Measurements from ENCODE around the gene KCND2. TPM values are rescaled to one million over a fixed set of nuclear protein-coding genes. Genes with fewer than 3 reads are reported as not detected.
"Not testable (repeated sequence)": the region's sequence is repeated elsewhere in the genome, so short reads cannot be mapped to it uniquely, and the experiment has no call there.

KCND2 gene
- total and polyA plus RNA-seq, 2 donors from 2014 or later, result 0.19 TPM; not detected in 1

DNA sequence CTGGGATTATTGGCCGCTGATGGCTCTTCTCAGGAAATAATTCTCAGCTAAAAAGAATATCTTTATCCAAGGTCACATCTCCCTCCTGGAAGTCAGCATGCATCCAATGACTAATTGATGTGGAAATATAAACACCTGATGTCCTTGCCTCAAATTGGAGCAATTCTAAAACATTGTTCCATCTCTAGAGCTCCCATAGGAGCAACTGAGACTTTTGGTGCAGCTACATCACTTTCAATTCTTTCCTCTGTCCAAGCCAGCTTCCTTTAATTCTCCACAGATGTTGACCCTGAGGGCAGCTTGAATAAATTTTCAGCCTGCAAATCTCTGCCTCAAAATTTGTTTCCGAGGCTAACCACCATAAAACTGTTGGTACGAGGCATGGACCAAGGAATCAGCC lies 43.9 kb upstream of the KCND2 start:
- DNase-seq (peak in 1 of 5 donors; percentile 10), FAIRE-seq (no peak)
- Histone ChIP-seq H3K27ac (ENCODE audit: low read depth in 2 of 2, low read length in 2 of 2) (no peak overlapping the region), H3K4me1 (ENCODE audit: control insufficient read depth in 2 of 3, insufficient read depth in 2 of 3, low read depth in 1 of 3, low read length in 3 of 3) (no peaks in the 10 kb centered on the region), H3K9ac (ENCODE audit: low read length in 3 of 3) (no peak overlapping the region), H3K36me3 (ENCODE audit: control insufficient read depth in 2 of 3, insufficient read depth in 3 of 3, low read length in 3 of 3) (no peaks in the 10 kb centered on the region), H3K4me3 (ENCODE audit: low read length in 3 of 3) (no peak overlapping the region), H3K9me3 (ENCODE audit: control insufficient read depth in 2 of 3, insufficient read depth in 1 of 3, low read length in 3 of 3) (no peaks in the 10 kb centered on the region), H3K27me3 (ENCODE audit: control insufficient read depth, insufficient read depth, low read length) (no peaks in the 10 kb centered on the region)
- intact Hi-C loops (cut with DNase I), result no loop called here
- TF ChIP-seq, protein P1, sequence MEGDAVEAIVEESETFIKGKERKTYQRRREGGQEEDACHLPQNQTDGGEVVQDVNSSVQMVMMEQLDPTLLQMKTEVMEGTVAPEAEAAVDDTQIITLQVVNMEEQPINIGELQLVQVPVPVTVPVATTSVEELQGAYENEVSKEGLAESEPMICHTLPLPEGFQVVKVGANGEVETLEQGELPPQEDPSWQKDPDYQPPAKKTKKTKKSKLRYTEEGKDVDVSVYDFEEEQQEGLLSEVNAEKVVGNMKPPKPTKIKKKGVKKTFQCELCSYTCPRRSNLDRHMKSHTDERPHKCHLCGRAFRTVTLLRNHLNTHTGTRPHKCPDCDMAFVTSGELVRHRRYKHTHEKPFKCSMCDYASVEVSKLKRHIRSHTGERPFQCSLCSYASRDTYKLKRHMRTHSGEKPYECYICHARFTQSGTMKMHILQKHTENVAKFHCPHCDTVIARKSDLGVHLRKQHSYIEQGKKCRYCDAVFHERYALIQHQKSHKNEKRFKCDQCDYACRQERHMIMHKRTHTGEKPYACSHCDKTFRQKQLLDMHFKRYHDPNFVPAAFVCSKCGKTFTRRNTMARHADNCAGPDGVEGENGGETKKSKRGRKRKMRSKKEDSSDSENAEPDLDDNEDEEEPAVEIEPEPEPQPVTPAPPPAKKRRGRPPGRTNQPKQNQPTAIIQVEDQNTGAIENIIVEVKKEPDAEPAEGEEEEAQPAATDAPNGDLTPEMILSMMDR (IDR thresholded peaks at IDR 0.05; ENCODE audit: borderline replicate concordance, extremely low read depth, insufficient read depth), result no peak

- intact Hi-C loops (cut with DNase I), result no loop called here
- TF ChIP-seq, protein P1 (IDR thresholded peaks at IDR 0.05; ENCODE audit: borderline replicate concordance, extremely low read depth, insufficient read depth), result no peak
- no peak overlapping the region for H3K9ac ChIP-seq (ENCODE audit: low read length in 3 of 3)
- no peak for DNase-seq
- FAIRE-seq, result no peak
- no peak overlapping the region for H3K27ac ChIP-seq (ENCODE audit: low read depth in 2 of 2, low read length in 2 of 2)
- no peaks in the 10 kb centered on the region for H3K9me3 ChIP-seq (ENCODE audit: control insufficient read depth in 2 of 3, insufficient read depth in 1 of 3, low read length in 3 of 3)
- H3K4me3 ChIP-seq (ENCODE audit: low read length in 3 of 3), result no peak overlapping the region
- H3K4me1 ChIP-seq (ENCODE audit: control insufficient read depth in 2 of 3, insufficient read depth in 2 of 3, low read depth in 1 of 3, low read length in 3 of 3), result no peaks in the 10 kb centered on the region
- no peaks in the 10 kb centered on the region for H3K27me3 ChIP-seq (ENCODE audit: control insufficient read depth, insufficient read depth, low read length)
- H3K36me3 ChIP-seq (ENCODE audit: control insufficient read depth in 2 of 3, insufficient read depth in 3 of 3, low read length in 3 of 3), result no peaks in the 10 kb centered on the region
Observed at GRCh38 chr7:120233338-120233737, 39.6 kb upstream of the KCND2 start.

GRCh38 chr7:120240350-120240749 lies 32.6 kb upstream of the KCND2 start:
- H3K4me1 ChIP-seq (ENCODE audit: control insufficient read depth in 2 of 3, insufficient read depth in 2 of 3, low read depth in 1 of 3, low read length in 3 of 3); DNase-seq; H3K27ac ChIP-seq (ENCODE audit: low read depth in 2 of 2, low read length in 2 of 2); FAIRE-seq; H3K27me3 ChIP-seq (ENCODE audit: control insufficient read depth, insufficient read depth, low read length); H3K9me3 ChIP-seq (ENCODE audit: control insufficient read depth in 2 of 3, insufficient read depth in 1 of 3, low read length in 3 of 3); intact Hi-C loops (cut with DNase I); H3K4me3 ChIP-seq (ENCODE audit: low read length in 3 of 3); H3K36me3 ChIP-seq (ENCODE audit: control insufficient read depth in 2 of 3, insufficient read depth in 3 of 3, low read length in 3 of 3); H3K9ac ChIP-seq (ENCODE audit: low read length in 3 of 3): not testable (repeated sequence)

DNA sequence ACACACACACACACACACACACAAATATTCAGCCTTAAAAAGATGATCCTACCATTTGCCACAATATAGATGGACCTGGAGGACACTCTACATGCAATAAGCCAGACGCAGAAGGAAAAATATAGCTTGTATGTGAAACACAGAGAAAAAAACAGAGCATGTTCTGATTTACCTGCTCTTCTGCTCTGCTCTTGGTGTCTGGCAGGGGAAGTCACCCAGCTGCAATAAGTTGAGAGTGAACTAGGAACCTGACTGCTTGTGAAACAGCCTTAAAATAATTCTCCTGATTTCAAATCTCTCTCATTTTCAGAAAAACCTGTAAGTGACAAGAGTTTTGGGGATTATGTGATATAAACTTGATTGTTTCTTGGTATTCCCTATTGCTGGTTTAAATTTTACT lies 31.0 kb upstream of the KCND2 start:
- FAIRE-seq (no peak), DNase-seq (no peak)
- no peaks in the 10 kb centered on the region for H3K36me3 ChIP-seq (ENCODE audit: control insufficient read depth in 2 of 3, insufficient read depth in 3 of 3, low read length in 3 of 3)
- no peaks in the 10 kb centered on the region for H3K9me3 ChIP-seq (ENCODE audit: control insufficient read depth in 2 of 3, insufficient read depth in 1 of 3, low read length in 3 of 3)
- H3K27me3 ChIP-seq (ENCODE audit: control insufficient read depth, insufficient read depth, low read length), result no peaks in the 10 kb centered on the region
- intact Hi-C loops (cut with DNase I), result no loop called here
- no peaks in the 10 kb centered on the region for H3K4me1 ChIP-seq (ENCODE audit: control insufficient read depth in 2 of 3, insufficient read depth in 2 of 3, low read depth in 1 of 3, low read length in 3 of 3)
- H3K4me3 ChIP-seq (ENCODE audit: low read length in 3 of 3), result no peak overlapping the region
- TF ChIP-seq, protein P1 (IDR thresholded peaks at IDR 0.05; ENCODE audit: borderline replicate concordance, extremely low read depth, insufficient read depth), result no peak
- no peak overlapping the region for H3K9ac ChIP-seq (ENCODE audit: low read length in 3 of 3)
- H3K27ac ChIP-seq (ENCODE audit: low read depth in 2 of 2, low read length in 2 of 2), result no peak overlapping the region
